Keratinocyte (primary cell): ENCODE results near the gene GOLGA8K.
"Not testable (repeated sequence)": the region's sequence is repeated elsewhere in the genome, so short reads cannot be mapped to it uniquely, and the experiment has no call there.

Experiments used
- CTCF ChIP-seq, 3 experiments: IDR thresholded peaks in 1 of 3; conservative IDR thresholded peaks in 1 of 3; optimal IDR thresholded peaks in 1 of 3; 2 replicates in 2 of 3; 3 replicates in 1 of 3; pipeline versions ENCODE3 to v1.5.1; 2011; ENCODE audit warnings: low read length in 3 of 3, mild to moderate bottlenecking in 3 of 3, moderate library complexity in 2 of 3, control low read depth in 1 of 3, inconsistent platforms in 1 of 3; ENCODE audit not compliant: insufficient read depth in 2 of 3; ENCODE audit errors: extremely low read depth in 1 of 3
- EZH2 ChIP-seq: IDR thresholded peaks from one replicate; pipeline ENCODE4 v1.6.1; 2012; ENCODE audit warnings: inconsistent platforms, mild to moderate bottlenecking, low read length, moderate library complexity

GRCh38 chr15:32385823-32386495 is 17.1 kb downstream of the GOLGA8K start:
- TF ChIP-seq CTCF (optimal IDR thresholded peaks at IDR 0.05 in 1 of 3, IDR thresholded peaks at IDR 0.05 in 1 of 3, conservative IDR thresholded peaks at IDR 0.05 in 1 of 3; ENCODE audit: extremely low read depth in 1 of 3, insufficient read depth in 2 of 3, low read length in 3 of 3); EZH2: not testable (repeated sequence)
